ENCODE results near the gene AFG1L.

DNA sequence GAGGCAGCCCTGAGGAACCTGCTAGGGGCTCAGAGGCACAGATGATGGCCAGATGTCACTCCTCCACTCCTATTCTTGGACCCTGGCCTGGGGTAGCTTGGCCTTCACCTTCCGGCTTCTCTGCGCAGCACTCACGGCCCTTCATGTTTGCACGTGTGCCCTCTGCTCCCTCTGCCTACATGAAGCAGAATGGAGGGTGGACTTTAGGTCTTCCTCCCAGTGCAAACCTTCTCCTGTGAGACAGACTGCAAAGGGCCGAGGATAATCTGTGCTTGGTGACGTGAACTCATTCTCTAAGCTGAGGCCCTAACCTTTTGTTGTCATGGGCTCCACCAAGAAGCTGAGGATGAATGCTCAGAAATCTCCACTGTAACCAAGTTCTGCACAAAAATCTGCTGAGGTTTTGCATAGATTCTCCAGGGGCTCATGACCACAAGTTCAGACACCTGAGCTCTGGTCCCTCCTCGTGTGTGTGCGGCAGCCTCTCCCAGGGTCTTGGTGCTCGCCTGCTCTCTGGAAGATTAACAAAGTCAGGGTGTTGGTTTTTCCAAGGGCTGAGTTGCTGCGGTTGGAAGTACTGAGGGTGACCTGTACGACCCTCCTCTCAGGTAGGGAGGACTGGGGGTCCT is 240.4 kb downstream of the AFG1L start:
- TF ChIP-seq POLR2A (IDR thresholded peaks at IDR 0.05), result no peak
- TF ChIP-seq, protein P1, sequence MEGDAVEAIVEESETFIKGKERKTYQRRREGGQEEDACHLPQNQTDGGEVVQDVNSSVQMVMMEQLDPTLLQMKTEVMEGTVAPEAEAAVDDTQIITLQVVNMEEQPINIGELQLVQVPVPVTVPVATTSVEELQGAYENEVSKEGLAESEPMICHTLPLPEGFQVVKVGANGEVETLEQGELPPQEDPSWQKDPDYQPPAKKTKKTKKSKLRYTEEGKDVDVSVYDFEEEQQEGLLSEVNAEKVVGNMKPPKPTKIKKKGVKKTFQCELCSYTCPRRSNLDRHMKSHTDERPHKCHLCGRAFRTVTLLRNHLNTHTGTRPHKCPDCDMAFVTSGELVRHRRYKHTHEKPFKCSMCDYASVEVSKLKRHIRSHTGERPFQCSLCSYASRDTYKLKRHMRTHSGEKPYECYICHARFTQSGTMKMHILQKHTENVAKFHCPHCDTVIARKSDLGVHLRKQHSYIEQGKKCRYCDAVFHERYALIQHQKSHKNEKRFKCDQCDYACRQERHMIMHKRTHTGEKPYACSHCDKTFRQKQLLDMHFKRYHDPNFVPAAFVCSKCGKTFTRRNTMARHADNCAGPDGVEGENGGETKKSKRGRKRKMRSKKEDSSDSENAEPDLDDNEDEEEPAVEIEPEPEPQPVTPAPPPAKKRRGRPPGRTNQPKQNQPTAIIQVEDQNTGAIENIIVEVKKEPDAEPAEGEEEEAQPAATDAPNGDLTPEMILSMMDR (IDR thresholded peaks at IDR 0.05 in 8 of 11, conservative IDR thresholded peaks at IDR 0.05 in 3 of 11), result no peak

Data from spleen (tissue), 7 donors.